Fibroblast of skin of right biceps (primary cell): ENCODE results near the gene DISC1.
A peak's percentile ranks its signal among the peaks of the same experiment; 100 is the strongest.

ENCODE experiments used
- DNase-seq: peaks from one replicate; pipeline ENCODE4 v3.0.0-alpha.2; 2013

The DISC1 gene

GRCh38 chr1:231918239-231919015, 291.8 kb downstream of the DISC1 start:
- DNase-seq = peak; percentile 76

- no peak for DNase-seq
These were observed 292.8 kb downstream of the DISC1 start for GRCh38 chr1:231919239-231919885.

GRCh38 chr1:231919886-231920285, 293.3 kb downstream of the DISC1 start:
- DNase-seq = no peak

- DNase-seq = peak; percentile 53
These were observed 295.2 kb downstream of the DISC1 start for GRCh38 chr1:231921646-231922345.

GRCh38 chr1:231923491-231924041, 297.0 kb downstream of the DISC1 start:
- DNase-seq = no peak

GRCh38 chr1:231924180-231924579, 297.6 kb downstream of the DISC1 start:
- DNase-seq = no peak

GRCh38 chr1:231925864-231926263, 299.3 kb downstream of the DISC1 start:
- DNase-seq = no peak

GRCh38 chr1:231926340-231926739, 299.8 kb downstream of the DISC1 start:
- no peak for DNase-seq

GRCh38 chr1:231926933-231927332, 300.3 kb downstream of the DISC1 start:
- DNase-seq = no peak

GRCh38 chr1:231927431-231927830, 300.8 kb downstream of the DISC1 start:
- DNase-seq = no peak

GRCh38 chr1:231929311-231929710, 302.7 kb downstream of the DISC1 start:
- peak; percentile 91 for DNase-seq

- DNase-seq = no peak
These were observed 303.8 kb downstream of the DISC1 start for GRCh38 chr1:231930257-231930947.

GRCh38 chr1:231931146-231931545, 304.6 kb downstream of the DISC1 start:
- peak; percentile 24 for DNase-seq

GRCh38 chr1:231931846-231932454, 305.4 kb downstream of the DISC1 start:
- no peak for DNase-seq

GRCh38 chr1:231933711-231934626, 307.4 kb downstream of the DISC1 start:
- DNase-seq = no peak

GRCh38 chr1:231934797-231935196, 308.2 kb downstream of the DISC1 start:
- peak; percentile 48 for DNase-seq

- no peak for DNase-seq
These were observed 309.3 kb downstream of the DISC1 start for GRCh38 chr1:231935856-231936255.

- DNase-seq = no peak
These were observed 310.6 kb downstream of the DISC1 start for GRCh38 chr1:231936983-231937775.

- no peak for DNase-seq
These were observed 311.6 kb downstream of the DISC1 start for GRCh38 chr1:231938211-231938610.

GRCh38 chr1:231938711-231939110, 312.1 kb downstream of the DISC1 start:
- DNase-seq = no peak
